CD1c-positive myeloid dendritic cell (primary cell): ENCODE data around the gene WNT8A.

Experiments used
- DNase-seq: peaks from one replicate; pipeline ENCODE4 v3.0.0-alpha.2; 2016; ENCODE audit errors: extremely low spot score

The WNT8A gene

GRCh38 chr5:138140268-138140667 is 56.4 kb downstream of the WNT8A start:
- no peak for DNase-seq
